ENCODE results near the gene COMMD9. TPM values are rescaled to one million over a fixed set of nuclear protein-coding genes. Genes with fewer than 3 reads are reported as not detected.

COMMD9 gene
- total and polyA plus RNA-seq, 2 donors (not counting 1 experiment from before 2014, with no cell fraction given), result 15.4 to 56.1 TPM

- Histone ChIP-seq H3K9me3 (ENCODE audit: control insufficient read depth, insufficient read depth, low read depth, low read length) (no peaks in the 10 kb centered on the region), H4K20me1 (ENCODE audit: control insufficient read depth, extremely low read depth, insufficient read depth, low read length) (no peaks in the 10 kb centered on the region), H3K4me3 (replicated peaks in 1 of 4; ENCODE audit: control extremely low read depth in 1 of 4, insufficient read depth in 1 of 4, low read depth in 3 of 4, low read length in 4 of 4) (no peak overlapping the region), H2AFZ (ENCODE audit: low read length) (no peak overlapping the region), H3K4me1 (ENCODE audit: control insufficient read depth, extremely low read depth, insufficient read depth, low read length) (no peaks in the 10 kb centered on the region), H3K27me3 (ENCODE audit: control insufficient read depth, insufficient read depth, low read length) (no peaks in the 10 kb centered on the region), H3K9ac (ENCODE audit: insufficient read depth, low read length) (no peak overlapping the region), H3K79me2 (ENCODE audit: control insufficient read depth, insufficient read depth, low read length) (no peaks in the 10 kb centered on the region), H3K27ac (ENCODE audit: insufficient read depth, low read length) (no peak overlapping the region), H3K36me3 (ENCODE audit: control insufficient read depth, insufficient read depth, low read length) (no peaks in the 10 kb centered on the region), H3K4me2 (ENCODE audit: extremely low read depth, insufficient read depth, low read length) (no peak overlapping the region)
- TF ChIP-seq EZH2 (IDR thresholded peaks at IDR 0.05; ENCODE audit: low read length, missing control alignments) (no peak), CTCF (conservative IDR thresholded peaks at IDR 0.05 in 1 of 2, IDR thresholded peaks at IDR 0.05 in 1 of 2; ENCODE audit: low read depth in 1 of 2, low read length in 2 of 2) (no peak)
- peak; percentile 47 to 64 for DNase-seq (ENCODE audit: low read depth in 2 of 2)
Observed at GRCh38 chr11:36254713-36255112, 34.5 kb downstream of the COMMD9 start.

DNA sequence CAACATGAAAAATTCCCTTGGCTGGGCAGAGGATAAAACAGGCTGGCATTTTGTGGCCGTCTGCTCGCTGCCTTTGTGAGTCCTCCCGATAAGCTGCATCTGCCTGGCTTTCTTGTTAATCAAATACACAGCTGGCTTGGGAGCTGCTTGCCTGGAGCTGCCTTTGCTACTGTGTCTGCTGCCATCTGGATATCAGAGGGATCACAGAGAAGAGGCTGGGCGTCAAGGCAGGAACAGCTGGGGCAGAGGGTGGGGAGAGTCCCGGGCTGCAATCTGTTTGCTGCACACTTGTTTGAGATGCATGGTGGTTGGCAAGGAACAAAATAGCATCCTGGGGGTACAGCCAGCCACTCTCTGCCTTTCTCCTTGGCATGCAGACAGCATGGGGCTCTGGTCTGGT lies 36.0 kb downstream of the COMMD9 start:
- Histone ChIP-seq H3K4me3 (replicated peaks in 1 of 4; ENCODE audit: control extremely low read depth in 1 of 4, insufficient read depth in 1 of 4, low read depth in 3 of 4, low read length in 4 of 4) (no peak overlapping the region), H3K27ac (ENCODE audit: insufficient read depth, low read length) (no peak overlapping the region), H2AFZ (ENCODE audit: low read length) (no peak overlapping the region), H3K9ac (ENCODE audit: insufficient read depth, low read length) (no peak overlapping the region), H3K4me2 (ENCODE audit: extremely low read depth, insufficient read depth, low read length) (no peak overlapping the region), H3K9me3 (ENCODE audit: control insufficient read depth, insufficient read depth, low read depth, low read length) (no peaks in the 10 kb centered on the region), H3K36me3 (ENCODE audit: control insufficient read depth, insufficient read depth, low read length) (no peaks in the 10 kb centered on the region), H3K27me3 (ENCODE audit: control insufficient read depth, insufficient read depth, low read length) (no peaks in the 10 kb centered on the region), H3K4me1 (ENCODE audit: control insufficient read depth, extremely low read depth, insufficient read depth, low read length) (no peaks in the 10 kb centered on the region), H3K79me2 (ENCODE audit: control insufficient read depth, insufficient read depth, low read length) (no peaks in the 10 kb centered on the region), H4K20me1 (ENCODE audit: control insufficient read depth, extremely low read depth, insufficient read depth, low read length) (no peaks in the 10 kb centered on the region)
- DNase-seq (ENCODE audit: low read depth in 2 of 2), result peak in 1 of 2 donors; percentile 40
- no peak for TF ChIP-seq CTCF (conservative IDR thresholded peaks at IDR 0.05 in 1 of 2, IDR thresholded peaks at IDR 0.05 in 1 of 2; ENCODE audit: low read depth in 1 of 2, low read length in 2 of 2)
- no peak for TF ChIP-seq EZH2 (IDR thresholded peaks at IDR 0.05; ENCODE audit: low read length, missing control alignments)

- no peaks in the 10 kb centered on the region for H3K27me3 ChIP-seq (ENCODE audit: control insufficient read depth, insufficient read depth, low read length)
- no peaks in the 10 kb centered on the region for H4K20me1 ChIP-seq (ENCODE audit: control insufficient read depth, extremely low read depth, insufficient read depth, low read length)
- H3K4me1 ChIP-seq (ENCODE audit: control insufficient read depth, extremely low read depth, insufficient read depth, low read length), result no peaks in the 10 kb centered on the region
- H3K9ac ChIP-seq (ENCODE audit: insufficient read depth, low read length), result no peak overlapping the region
- no peak for DNase-seq (ENCODE audit: low read depth in 2 of 2)
- no peaks in the 10 kb centered on the region for H3K9me3 ChIP-seq (ENCODE audit: control insufficient read depth, insufficient read depth, low read depth, low read length)
- no peak overlapping the region for H3K4me2 ChIP-seq (ENCODE audit: extremely low read depth, insufficient read depth, low read length)
- no peak overlapping the region for H2AFZ ChIP-seq (ENCODE audit: low read length)
- no peak for TF ChIP-seq CTCF (conservative IDR thresholded peaks at IDR 0.05 in 1 of 2, IDR thresholded peaks at IDR 0.05 in 1 of 2; ENCODE audit: low read depth in 1 of 2, low read length in 2 of 2)
- H3K4me3 ChIP-seq (replicated peaks in 1 of 4; ENCODE audit: control extremely low read depth in 1 of 4, insufficient read depth in 1 of 4, low read depth in 3 of 4, low read length in 4 of 4), result no peak overlapping the region
- no peaks in the 10 kb centered on the region for H3K36me3 ChIP-seq (ENCODE audit: control insufficient read depth, insufficient read depth, low read length)
- H3K27ac ChIP-seq (ENCODE audit: insufficient read depth, low read length), result no peak overlapping the region
- no peaks in the 10 kb centered on the region for H3K79me2 ChIP-seq (ENCODE audit: control insufficient read depth, insufficient read depth, low read length)
Observed at GRCh38 chr11:36251823-36252222, 37.4 kb downstream of the COMMD9 start.
